Activated T-cell treated with anti-CD3 and anti-CD28 coated beads for 24 hours (primary cell): ENCODE results near the gene HIF3A.
"Not testable (repeated sequence)": the region's sequence is repeated elsewhere in the genome, so short reads cannot be mapped to it uniquely, and the experiment has no call there.

Experiments
- DNase-seq: peaks from one replicate; pipeline ENCODE4 v3.0.0-alpha.2; 2020; ENCODE audit warnings: low read depth

HIF3A gene

GRCh38 chr19:46294494-46294893 lies 2.3 kb upstream of the HIF3A start:
- no peak for DNase-seq

DNA sequence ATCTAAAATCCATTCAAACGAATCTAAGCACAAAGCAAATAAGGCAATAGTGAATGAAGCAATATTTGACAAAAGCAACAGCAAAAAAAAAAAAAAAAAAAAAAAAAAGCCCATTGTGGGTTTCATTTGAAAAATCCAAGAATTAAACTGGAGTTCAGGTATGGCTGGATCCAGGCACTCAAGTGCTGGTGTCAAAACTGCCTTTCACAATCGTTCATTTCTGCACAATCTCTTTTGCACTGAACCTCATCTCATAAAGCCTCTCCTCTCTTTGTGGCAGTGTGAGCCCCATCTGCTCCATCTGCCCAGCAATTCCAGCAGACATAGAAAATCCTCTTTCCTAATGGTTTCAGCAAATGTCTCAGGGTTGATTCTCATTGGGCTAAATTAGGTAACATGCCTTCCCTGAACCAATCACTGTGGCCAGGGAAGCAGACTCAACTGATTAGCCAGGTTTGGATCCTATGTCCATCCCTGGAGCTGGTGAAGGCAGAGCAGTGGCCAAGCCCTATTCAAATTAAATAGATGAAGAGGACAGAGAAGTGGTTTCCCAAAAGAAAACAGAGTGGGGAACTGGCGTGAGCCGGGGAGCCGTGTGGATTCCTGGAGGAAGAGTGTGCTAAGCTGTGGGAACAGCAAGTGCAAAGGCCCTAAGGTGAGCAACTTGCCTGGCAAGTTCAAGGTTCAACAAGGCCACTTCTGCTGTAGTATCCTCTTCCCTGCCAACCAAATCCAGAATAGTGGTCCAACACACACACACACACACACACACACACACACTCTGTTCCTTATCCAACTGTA lies 1.2 kb upstream of the HIF3A start:
- no peak for DNase-seq

DNA sequence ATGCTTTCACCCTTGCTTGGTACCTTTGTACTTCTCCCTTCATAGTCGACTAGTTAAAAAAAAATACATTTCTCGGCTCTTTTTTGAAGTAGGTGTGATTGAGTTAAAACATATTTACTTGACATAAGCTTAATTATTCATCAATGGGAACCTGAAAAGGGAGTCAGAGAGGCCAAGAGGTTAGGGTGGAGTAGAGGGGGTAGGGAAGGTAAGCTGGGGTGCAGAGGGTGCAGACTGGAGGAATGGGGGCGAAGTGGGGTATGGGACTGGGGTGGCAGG lies 701 bp upstream of the HIF3A start:
- DNase-seq, result no peak

DNA sequence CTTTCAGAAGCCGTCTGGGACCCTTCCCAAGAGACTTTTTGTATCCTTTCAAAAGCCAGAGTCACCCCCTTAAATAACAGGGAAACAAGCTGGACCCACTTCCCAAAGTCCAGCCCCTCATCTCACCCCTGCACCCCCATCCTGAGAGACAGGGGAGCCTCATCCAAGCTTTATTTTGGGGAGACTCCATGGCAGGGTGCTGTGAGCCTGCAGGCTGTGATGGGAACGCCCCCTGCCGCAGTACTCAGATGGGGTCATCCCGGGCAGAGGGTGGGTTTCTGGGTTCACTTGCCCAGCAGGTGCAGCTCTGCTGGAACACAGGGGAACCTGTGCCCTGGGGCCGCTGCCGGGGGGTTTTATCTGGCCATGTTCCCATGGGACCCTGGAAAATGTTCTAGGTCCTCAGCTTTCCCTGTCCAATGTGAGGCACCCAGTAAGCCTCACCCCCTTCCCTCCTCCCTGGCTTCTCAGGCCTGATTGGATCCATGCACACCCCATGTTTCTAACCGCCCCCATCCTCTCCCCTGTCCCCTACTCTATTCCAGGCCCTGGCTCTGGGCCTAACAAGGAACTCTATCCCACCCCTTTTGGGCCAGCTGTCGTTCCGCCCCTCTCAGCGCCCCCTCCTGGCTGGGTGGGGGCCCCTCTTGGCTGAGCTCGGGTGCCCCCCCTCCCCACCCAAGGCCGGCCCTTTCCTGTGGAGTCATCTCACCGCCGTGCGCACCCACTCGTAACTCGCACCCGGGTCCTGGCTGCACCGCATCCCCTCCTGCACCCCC lies 1.0 kb downstream of the HIF3A start:
- DNase-seq, result no peak

- no peak for DNase-seq
These were observed 1.7 kb downstream of the HIF3A start for GRCh38 chr19:46298479-46299003.

GRCh38 chr19:46299004-46299509 lies 2.2 kb downstream of the HIF3A start:
- no peak for DNase-seq

- no peak for DNase-seq
These were observed 2.9 kb downstream of the HIF3A start for GRCh38 chr19:46299695-46300094.

DNA sequence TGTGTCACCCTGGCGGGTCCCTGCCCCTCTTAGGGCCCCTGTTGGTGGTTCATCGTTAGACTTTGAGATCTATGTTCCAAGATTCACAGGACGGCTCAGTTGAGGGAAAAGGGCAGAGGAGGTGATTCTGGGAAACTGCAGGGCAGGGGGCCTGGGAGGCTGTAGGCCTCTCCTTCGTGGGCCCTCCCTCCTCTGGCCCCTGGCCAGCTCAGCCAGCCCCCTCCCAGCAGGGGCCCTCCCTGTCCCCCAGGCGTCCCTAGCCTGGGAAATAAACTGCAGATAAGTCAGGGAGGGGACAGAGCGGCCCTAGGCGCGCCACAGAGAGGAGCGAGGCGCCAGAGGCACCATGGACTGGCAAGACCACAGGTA lies 6.5 kb downstream of the HIF3A start:
- DNase-seq, result no peak

DNA sequence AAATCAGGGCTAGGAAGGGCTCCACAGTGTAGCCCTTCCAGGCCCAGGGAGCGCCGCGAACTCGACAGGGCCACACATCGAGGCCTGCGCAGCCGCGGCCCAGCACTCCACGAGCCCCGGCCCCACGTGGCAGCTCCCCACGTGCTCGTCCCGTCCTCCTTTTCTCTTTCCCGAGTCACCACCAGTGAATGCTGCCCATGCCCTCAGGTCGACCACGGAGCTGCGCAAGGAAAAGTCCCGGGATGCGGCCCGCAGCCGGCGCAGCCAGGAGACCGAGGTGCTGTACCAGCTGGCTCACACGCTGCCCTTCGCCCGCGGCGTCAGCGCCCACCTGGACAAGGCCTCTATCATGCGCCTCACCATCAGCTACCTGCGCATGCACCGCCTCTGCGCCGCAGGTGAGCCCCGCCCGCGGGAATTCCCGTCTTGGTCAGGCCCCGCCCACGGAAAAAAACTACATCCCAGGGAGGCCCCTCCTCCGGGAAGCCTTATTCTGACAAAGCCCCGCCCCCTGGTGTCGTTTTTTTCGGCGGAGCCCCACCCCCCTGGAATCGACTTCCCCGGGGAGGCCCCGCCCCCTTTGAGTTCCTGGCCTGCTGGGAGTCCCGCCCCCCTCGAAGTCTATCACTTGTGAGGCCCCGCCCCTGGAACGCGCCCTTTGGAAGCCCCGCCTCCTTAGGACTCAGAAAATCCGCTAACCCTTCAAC lies 7.0 kb downstream of the HIF3A start:
- no peak for DNase-seq

- DNase-seq, result no peak
These were observed 9.7 kb downstream of the HIF3A start for GRCh38 chr19:46306501-46306900.

DNA sequence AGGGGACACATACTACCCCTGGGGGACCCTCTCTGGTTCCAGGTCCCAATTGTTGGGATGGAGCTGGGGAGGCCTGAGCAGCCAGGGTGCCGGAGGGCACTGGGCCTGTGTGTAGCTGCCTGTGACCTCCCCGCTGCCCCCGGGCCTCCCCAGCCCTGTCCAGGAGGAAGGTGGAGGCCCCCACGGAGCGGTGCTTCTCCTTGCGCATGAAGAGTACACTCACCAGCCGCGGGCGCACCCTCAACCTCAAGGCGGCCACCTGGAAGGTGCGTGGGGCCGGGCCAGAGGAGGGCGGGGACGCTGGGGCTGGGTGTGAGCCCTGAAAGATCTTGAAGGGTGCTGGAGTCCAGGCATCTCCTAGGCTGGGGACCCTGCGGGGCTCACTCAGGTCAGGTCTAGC lies 11.7 kb downstream of the HIF3A start:
- no peak for DNase-seq

- no peak for DNase-seq
These were observed 12.2 kb downstream of the HIF3A start for GRCh38 chr19:46309056-46309455.

- no peak for DNase-seq
These were observed 14.6 kb downstream of the HIF3A start for GRCh38 chr19:46311444-46311843.

DNA sequence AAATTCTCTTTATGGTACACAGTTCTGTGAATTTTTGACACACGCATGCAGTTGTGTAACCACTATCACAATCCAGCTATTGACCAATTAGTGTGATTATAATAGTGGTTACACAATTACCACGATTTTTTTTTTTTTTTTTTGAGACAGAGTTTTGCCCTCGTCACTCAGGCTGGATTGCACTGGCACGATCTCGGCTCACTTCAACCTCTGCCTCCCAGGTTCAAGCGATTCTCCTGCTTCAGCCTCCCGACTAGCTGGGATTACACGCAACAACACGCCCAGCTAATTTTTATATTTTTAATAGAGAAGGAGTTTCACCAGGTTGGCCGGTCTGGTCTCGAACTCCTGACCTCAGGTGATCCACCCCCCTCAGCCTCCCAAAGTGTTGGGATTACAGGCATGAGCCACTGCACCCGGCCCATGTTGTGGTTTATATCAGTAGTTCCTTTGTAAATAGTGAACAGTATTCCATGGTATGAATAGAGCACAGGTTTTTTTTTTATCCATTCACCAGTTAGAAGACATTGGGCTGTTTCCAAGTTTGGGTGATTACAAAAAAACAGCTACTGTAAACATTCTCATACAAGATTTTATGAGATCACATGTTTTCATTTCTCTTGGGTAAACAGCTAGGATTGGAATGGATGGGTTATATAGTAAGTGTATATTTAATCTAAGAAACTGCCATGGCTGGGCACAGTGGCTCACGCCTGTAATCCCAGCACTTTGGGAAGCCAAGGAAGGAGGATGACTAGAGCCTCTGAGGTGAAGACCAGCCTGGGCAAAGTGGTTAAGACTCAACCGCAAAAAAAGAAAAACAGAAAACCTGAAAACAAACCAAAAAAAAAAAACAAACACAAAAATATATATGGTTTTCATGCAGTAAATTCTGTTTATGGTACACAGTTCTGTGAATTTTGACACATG lies 17.0 kb downstream of the HIF3A start:
- DNase-seq, result not testable (repeated sequence)

DNA sequence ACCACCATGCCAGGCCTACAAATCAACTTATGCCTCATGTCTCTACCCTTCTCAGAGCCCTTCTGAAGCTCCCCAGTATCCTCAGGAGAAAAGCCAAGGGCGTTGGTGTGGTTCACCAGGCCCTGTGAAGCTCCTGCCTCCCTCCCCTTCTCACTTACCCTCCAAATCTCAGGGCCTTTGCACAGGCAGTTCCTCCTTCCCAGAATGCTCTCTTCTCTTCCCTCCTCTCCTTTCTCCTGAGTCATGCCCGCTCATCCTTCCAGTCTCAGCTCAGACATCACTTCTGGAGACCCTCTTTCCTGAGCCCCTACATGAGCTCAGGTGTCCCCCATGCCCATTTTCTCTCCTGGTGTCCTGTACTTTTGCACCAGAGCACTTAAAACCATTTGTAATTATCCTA lies 20.5 kb downstream of the HIF3A start:
- no peak for DNase-seq

DNA sequence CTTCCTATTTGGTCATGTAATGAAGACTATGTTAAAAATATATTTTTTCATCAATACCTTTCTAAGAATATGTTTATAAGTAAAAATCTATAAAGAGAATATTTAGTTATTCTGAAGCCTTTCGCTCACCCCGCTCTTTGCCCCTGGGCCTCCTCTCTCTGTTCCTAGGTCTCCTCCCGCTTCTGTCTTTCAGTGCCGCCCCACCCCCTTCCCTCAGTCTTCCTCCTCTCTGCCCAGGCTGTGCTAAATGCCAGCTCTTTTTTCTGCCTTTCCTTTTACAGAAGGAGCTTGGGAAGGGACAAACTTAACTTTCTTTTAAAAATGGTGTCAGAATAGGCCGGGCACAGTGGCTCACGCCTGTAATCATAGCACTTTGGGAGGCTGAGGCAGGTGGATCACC lies 22.8 kb downstream of the HIF3A start:
- no peak for DNase-seq

- no peak for DNase-seq
These were observed 23.7 kb downstream of the HIF3A start for GRCh38 chr19:46320559-46320958.

DNA sequence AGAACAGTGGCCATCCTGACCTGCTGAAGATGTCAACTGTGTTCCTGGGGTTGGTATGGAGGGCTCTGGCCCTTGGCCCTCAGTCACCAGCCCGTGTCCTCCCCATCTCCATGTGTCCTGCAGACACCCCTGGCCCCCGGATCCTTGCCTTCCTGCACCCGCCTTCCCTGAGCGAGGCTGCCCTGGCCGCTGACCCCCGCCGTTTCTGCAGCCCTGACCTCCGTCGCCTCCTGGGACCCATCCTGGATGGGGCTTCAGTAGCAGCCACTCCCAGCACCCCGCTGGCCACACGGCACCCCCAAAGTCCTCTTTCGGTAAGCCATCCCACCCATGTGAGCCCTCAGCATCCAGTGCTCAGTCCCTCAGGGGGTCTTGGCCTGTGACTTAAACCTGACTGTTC lies 24.8 kb downstream of the HIF3A start:
- DNase-seq, result no peak

DNA sequence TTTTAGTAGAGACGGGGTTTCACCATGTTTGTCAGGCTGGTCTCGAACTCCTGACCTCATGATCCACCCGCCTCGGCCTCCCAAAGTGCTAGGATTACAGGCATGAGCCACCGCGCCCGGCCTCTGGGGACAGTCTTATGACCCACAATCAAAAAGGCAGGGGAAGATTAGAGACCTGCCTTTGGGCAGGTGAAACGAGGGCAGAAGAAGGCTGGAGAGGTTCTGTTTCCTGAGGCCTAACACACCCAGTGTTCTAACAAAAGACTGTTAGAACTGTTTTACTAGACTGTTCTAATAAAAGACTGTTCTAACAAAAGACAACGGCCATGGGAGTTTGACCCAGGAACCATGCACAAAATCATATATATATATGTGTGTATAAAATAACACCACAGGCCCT lies 26.4 kb downstream of the HIF3A start:
- DNase-seq, result not testable (repeated sequence)

DNA sequence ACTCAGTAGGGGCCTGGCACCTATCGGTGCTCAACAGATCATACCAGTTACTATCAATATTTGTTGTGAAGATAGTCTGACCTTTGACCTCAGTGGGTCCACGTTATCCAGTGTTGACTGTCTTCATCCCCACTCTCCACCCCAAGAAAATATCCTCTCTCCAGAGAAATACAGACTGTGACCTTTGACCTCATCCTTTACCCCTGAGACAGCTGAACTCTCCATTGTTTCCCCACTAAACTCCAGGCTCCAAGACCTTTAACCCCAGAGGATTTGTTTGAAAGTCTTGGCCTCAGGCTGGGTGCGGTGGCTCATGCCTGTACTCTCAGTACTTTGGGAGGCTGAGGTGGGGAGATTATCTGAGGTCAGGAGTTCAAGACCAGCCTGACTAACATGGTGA lies 27.4 kb downstream of the HIF3A start:
- no peak for DNase-seq

GRCh38 chr19:46326608-46327007 lies 29.8 kb downstream of the HIF3A start:
- no peak for DNase-seq

- DNase-seq, result no peak
These were observed 31.2 kb downstream of the HIF3A start for GRCh38 chr19:46328079-46328478.
